Measurements from ENCODE around the gene DISC1. TPM values are rescaled to one million over a fixed set of nuclear protein-coding genes. Genes with fewer than 3 reads are reported as not detected.
"Not testable (repeated sequence)": the region's sequence is repeated elsewhere in the genome, so short reads cannot be mapped to it uniquely, and the experiment has no call there.

DISC1 gene
- total and polyA plus RNA-seq, 12 donors = 1.0 to 21.0 (median 9.7) TPM

DNA sequence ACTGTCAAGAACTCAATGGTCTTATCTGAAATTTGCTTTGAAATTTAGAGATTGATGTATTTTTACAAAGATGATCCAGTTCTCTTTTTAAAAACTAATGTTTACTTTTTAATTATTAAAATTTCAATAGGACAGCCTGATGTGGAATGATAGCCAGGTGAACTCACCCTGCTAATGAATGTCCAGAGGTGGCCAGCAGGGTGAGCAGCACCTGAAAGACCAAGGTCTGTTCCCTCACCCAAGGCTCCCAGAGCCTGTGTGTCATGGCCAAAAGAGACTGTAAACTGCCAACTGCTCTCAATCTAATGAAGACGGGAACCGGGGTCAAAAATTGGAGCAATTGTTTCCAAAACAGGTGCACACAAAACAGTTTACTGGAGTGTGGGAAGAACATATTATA, 340.4 kb downstream of the DISC1 start:
- TF ChIP-seq POLR2A (IDR thresholded peaks at IDR 0.05) = no peak
- TF ChIP-seq, protein P1, sequence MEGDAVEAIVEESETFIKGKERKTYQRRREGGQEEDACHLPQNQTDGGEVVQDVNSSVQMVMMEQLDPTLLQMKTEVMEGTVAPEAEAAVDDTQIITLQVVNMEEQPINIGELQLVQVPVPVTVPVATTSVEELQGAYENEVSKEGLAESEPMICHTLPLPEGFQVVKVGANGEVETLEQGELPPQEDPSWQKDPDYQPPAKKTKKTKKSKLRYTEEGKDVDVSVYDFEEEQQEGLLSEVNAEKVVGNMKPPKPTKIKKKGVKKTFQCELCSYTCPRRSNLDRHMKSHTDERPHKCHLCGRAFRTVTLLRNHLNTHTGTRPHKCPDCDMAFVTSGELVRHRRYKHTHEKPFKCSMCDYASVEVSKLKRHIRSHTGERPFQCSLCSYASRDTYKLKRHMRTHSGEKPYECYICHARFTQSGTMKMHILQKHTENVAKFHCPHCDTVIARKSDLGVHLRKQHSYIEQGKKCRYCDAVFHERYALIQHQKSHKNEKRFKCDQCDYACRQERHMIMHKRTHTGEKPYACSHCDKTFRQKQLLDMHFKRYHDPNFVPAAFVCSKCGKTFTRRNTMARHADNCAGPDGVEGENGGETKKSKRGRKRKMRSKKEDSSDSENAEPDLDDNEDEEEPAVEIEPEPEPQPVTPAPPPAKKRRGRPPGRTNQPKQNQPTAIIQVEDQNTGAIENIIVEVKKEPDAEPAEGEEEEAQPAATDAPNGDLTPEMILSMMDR (IDR thresholded peaks at IDR 0.05) = no peak
- Histone ChIP-seq H3K9me3 (replicated peaks in 1 of 3) (no peaks in the 10 kb centered on the region), H3K4me1 (replicated peaks in 1 of 2) (peaks cover 0 to 10% of the 10 kb centered on the region in 2 donors), H3K27me3 (no peaks in the 10 kb centered on the region), H3K27ac (no peak overlapping the region), H3K36me3 (replicated peaks in 1 of 2) (no peaks in the 10 kb centered on the region), H3K4me3 (no peak overlapping the region)
- intact Hi-C loops (cut with DNase I) = no loop called here
- 76 to 92% (median 88%) methylated on average over 2 of the region's 2 CpGs for WGBS, 4 donors
- DNase-seq = no peak

DNA sequence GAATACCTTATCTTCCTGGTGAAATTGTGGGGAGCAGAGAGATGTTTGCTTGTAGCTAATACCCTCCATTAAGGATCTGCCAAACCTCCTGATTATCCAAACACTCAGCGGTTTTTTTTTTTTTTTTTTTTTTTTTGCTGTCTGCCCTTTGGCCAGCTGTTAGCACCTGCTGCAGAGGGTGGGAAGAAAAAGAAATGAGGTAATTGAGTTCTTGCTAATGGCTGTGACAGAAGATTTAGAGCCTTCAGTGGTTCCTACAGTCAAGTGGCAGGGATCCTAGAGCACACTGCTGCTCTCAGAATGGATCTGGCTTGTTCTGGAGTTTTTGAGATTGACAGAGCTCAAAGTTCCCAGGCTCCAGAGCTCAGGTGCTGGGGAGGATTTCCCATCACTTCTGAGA, 342.5 kb downstream of the DISC1 start:
- no peaks in the 10 kb centered on the region for H3K36me3 ChIP-seq (replicated peaks in 1 of 2)
- WGBS, 4 donors = 80 to 88% (median 85%) methylated on average over 1 of the region's 1 CpG
- no peaks in the 10 kb centered on the region for H3K9me3 ChIP-seq (replicated peaks in 1 of 3)
- H3K27ac ChIP-seq = no peak overlapping the region
- no peak for DNase-seq
- H3K27me3 ChIP-seq = no peaks in the 10 kb centered on the region
- no peak for TF ChIP-seq POLR2A (IDR thresholded peaks at IDR 0.05)
- TF ChIP-seq, protein P1 (IDR thresholded peaks at IDR 0.05) = no peak
- peaks cover 0 to 10% of the 10 kb centered on the region in 2 donors for H3K4me1 ChIP-seq (replicated peaks in 1 of 2)
- H3K4me3 ChIP-seq = no peak overlapping the region
- intact Hi-C loops (cut with DNase I) = no loop called here

DNA sequence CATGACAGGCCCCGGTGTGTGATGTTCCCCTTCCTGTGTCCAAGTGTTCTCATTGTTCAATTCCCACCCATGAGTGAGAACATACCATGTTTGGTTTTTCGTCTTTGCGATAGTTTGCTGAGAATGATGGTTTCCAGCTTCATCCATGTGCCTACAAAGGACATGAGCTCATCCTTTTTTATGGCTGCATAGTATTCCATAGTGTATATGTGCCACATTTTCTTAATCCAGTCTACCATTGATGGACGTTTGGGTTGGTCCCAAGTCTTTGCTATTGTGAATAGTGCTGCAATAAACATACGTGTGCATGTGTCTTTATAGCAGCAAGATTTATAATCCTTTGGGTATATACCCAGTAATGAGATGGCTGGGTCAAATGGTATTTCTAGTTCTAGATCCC, 343.2 kb downstream of the DISC1 start:
- H3K36me3 ChIP-seq (replicated peaks in 1 of 2); H3K4me3 ChIP-seq; H3K9me3 ChIP-seq (replicated peaks in 1 of 3); H3K27me3 ChIP-seq; DNase-seq; intact Hi-C loops (cut with DNase I); H3K27ac ChIP-seq; H3K4me1 ChIP-seq (replicated peaks in 1 of 2): not testable (repeated sequence)
- WGBS, 4 donors = 92 to 96% (median 94%) methylated on average over 5 of the region's 5 CpGs

DNA sequence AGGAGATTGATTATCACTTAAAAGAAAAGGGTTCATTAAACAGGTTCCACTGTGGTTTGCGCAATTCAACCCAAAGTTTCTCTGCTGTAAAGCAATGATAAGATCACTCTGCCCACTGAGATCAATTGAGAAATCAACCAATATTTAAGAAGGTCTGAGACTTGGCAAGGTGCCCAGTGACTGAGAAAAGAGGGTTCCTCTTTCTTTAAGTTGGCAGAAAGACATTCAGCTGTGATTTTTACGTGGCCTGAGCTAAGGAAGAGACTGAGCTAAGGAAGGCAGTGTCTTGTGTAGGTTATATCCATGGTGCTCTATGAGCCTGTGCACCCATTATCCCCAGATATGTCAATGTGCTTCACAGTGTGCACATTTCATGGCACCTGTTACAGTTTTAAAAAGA, 344.1 kb downstream of the DISC1 start:
- Histone ChIP-seq H3K27me3 (no peaks in the 10 kb centered on the region), H3K9me3 (replicated peaks in 1 of 3) (no peaks in the 10 kb centered on the region), H3K27ac (no peak overlapping the region), H3K4me3 (no peak overlapping the region), H3K36me3 (replicated peaks in 1 of 2) (no peaks in the 10 kb centered on the region), H3K4me1 (replicated peaks in 1 of 2) (peaks cover 0 to 10% of the 10 kb centered on the region in 2 donors)
- DNase-seq = peak in 5 of 7 donors; percentile 25 to 59 (median 40)
- intact Hi-C loops (cut with DNase I) = no loop called here
- WGBS, 4 donors = 77 to 83% (median 79%) methylated on average over 2 of the region's 2 CpGs
- TF ChIP-seq, protein P1 (IDR thresholded peaks at IDR 0.05) = no peak
- TF ChIP-seq POLR2A (IDR thresholded peaks at IDR 0.05) = no peak

DNA sequence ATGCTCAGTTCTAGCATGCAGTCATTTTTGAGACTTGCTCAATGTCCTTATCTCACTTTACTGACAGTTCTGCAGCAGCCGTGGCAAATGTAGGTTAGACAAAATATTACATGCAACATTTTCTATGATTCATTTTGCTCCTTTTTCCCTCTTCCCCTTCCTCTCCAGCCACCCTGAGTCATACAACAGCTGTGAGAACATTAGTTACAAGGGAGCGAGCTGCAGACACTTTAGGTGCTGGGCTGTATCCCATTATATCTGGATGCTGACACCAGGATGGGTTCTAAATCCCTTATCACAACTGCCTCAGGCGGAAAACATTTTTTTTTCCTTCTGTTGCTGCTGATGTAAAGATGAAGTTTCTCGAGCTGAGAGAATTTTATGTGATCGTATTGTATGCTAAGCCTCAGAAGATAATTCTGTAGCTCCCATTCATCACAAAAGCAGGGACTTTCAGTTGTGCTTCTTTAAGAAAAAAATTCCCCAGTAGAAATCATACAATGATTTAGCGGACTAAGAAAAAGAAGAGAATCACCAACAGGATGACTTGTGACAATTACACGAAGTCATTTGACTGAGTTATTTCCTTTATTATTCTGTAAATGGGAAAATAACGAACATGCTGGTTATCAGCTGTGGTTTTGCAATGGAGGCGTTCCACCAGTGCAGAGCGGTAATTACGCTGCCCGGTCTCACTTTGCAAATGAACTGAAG, 345.0 kb downstream of the DISC1 start:
- H3K27ac ChIP-seq = no peak overlapping the region
- H3K4me3 ChIP-seq = no peak overlapping the region
- DNase-seq = peak in 2 of 7 donors; percentile 4 to 9
- H3K9me3 ChIP-seq (replicated peaks in 1 of 3) = no peaks in the 10 kb centered on the region
- no peaks in the 10 kb centered on the region for H3K36me3 ChIP-seq (replicated peaks in 1 of 2)
- H3K27me3 ChIP-seq = no peaks in the 10 kb centered on the region
- TF ChIP-seq, protein P1 (IDR thresholded peaks at IDR 0.05) = no peak
- TF ChIP-seq POLR2A (IDR thresholded peaks at IDR 0.05) = no peak
- H3K4me1 ChIP-seq (replicated peaks in 1 of 2) = peaks cover 0 to 10% of the 10 kb centered on the region in 2 donors
- intact Hi-C loops (cut with DNase I) = no loop called here
- WGBS, 4 donors = 67 to 74% (median 72%) methylated on average over 12 of the region's 12 CpGs
